Heart left ventricle (tissue), 16 donors: ENCODE measurements around the gene SASS6. TPM values are rescaled to one million over a fixed set of nuclear protein-coding genes. Genes with fewer than 3 reads are reported as not detected.

ENCODE experiments used
- ATAC-seq, 4 donors: fragments of 200-7000 bp; cut with Tn5 transposase; one replicate each; pipeline ENCODE4 v1.9.1; 2020 to 2022; ENCODE audit warnings: moderate library complexity in 4 of 4, mild to moderate bottlenecking in 3 of 4, moderate number of reproducible peaks in 1 of 4
- DNase-seq, 5 donors: peaks; one replicate each; pipeline ENCODE4 v3.0.0-alpha.2; 2020
- H3K27ac ChIP-seq, 12 donors: fragments of 200-600 bp; sonication (generic) in 4 of 12; one replicate each; pipeline versions ENCODE4 v1.5.0 to v1.8.0; 2016 to 2022; ENCODE audit warnings: mild to moderate bottlenecking in 2 of 12
- H3K27me3 ChIP-seq, 9 donors: fragments of 200-600 bp; sonication (generic) in 2 of 9; one replicate each; pipeline versions ENCODE4 v1.5.1 to v1.8.0; 2016 to 2022; ENCODE audit warnings: mild to moderate bottlenecking in 3 of 9
- H3K36me3 ChIP-seq, 9 donors: fragments of 200-600 bp; sonication (generic) in 2 of 9; one replicate each; pipeline versions ENCODE4 v1.5.0 to v1.8.0; 2018 to 2022; ENCODE audit warnings: mild to moderate bottlenecking in 2 of 9
- H3K4me1 ChIP-seq, 12 donors: fragments of 200-600 bp; sonication (generic) in 4 of 12; one replicate each; pipeline versions ENCODE4 v1.5.0 to v1.8.0; 2016 to 2022; ENCODE audit warnings: mild to moderate bottlenecking in 3 of 12
- H3K4me3 ChIP-seq, 12 donors: fragments of 200-600 bp; sonication (generic) in 4 of 12; one replicate each; pipeline versions ENCODE4 v1.5.0 to v1.8.0; 2017 to 2022; ENCODE audit warnings: mild to moderate bottlenecking in 9 of 12, moderate library complexity in 4 of 12
- H3K9me3 ChIP-seq, 12 donors: fragments of 200-600 bp; sonication (generic) in 4 of 12; one replicate each; pipeline versions ENCODE4 v1.5.0 to v1.8.0; 2016 to 2022; ENCODE audit warnings: mild to moderate bottlenecking in 1 of 12
- POLR2A ChIP-seq, 2 donors: fragments of 450-650 bp; IDR thresholded peaks; one replicate each; pipeline ENCODE4 v1.6.1; 2017; ENCODE audit warnings: antibody characterized with exemption in 2 of 2, mild to moderate bottlenecking in 2 of 2, moderate library complexity in 2 of 2
- WGBS, 4 donors: extraction: QIAGEN DNeasy Blood & Tissue Kit in 2 of 4; methylation state at CpG; one replicate each; pipeline versions ENCODE4 v1.1.5 to v1.1.7; 2013 to 2018; 5-methylcytosine and 5-hydroxymethylcytosine counted together
- intact Hi-C, 10 donors: fragments of 100-400 bp; cut with DNase I; formaldehyde crosslinking; loops; one replicate each; pipeline versions ENCODE4 v1.11.1 to v1.14.2; 2022
- polyA plus RNA-seq, 2 donors: library from polyadenylated mRNA; stranded (reverse); fragments of 200-250 nt; gene quantifications; one replicate each; pipeline ENCODE4 v1.2.3, GENCODE V29; 2013
- total RNA-seq, 9 donors: library from RNA; depleted of rRNA in 2 of 9; stranded (reverse); fragments of >200 nt in 2 of 9; fragmentation: NEBNext Ultra II Directional in 3 of 9; extraction: Animal tissue kit (Norgen Biotek cat#: 25700) in 3 of 9; gene quantifications; one replicate each; pipeline versions ENCODE4 v1.1.0 to v1.2.4, GENCODE V29; 2016 to 2023
- TF ChIP-seq, protein P1 (sequence below), 12 donors: fragments of 200-600 bp; sonication (generic) in 4 of 12; IDR thresholded peaks; one replicate each; pipeline versions ENCODE4 v1.5.0 to v1.8.0; 2018 to 2022; ENCODE audit warnings: antibody characterized with exemption in 12 of 12, mild to moderate bottlenecking in 5 of 12
- donor health status: ischemic (EF 13 %, LVEDD 7.1; RV severe dilation, severe dysfunction).
- donor health status: healthy with polysubstance abuse.
- donor health status: DM: no; HTN: yes; CAD: no.
- donor health status: DM: no; HTN: no; CAD: no.
- donor health status: ischemic (EF 25% LVEDD 6.9; RV normal size, moderate dysfunction).
- donor health status: ischemic (EF 25% LVEDD 5.7; RV mildly dilated, moderate dysfunction).
- donor health status: healthy.
- donor health status: DM: yes; HTN: yes; CAD: no.
- donor health status: ischemic (EF 35%, LVEDD 5.7; RV mildly dilated, moderate dysfunction).
- donor health status: nonischemic (EF 11% LVEDD 7.7; RV severe dilation, severe dysfunction).
- donor health status: DM: yes; HTN: yes; CAD: no.
- donor health status: PGD.
- donor health status: ischemic (EF 29% LVEDD 5.4; RV normal size, mild dysfunction).
- donor health status: nonischemic (EF 23%, LVEDD 6.1; RV moderate dilation, normal function).

SASS6 gene
- total and polyA plus RNA-seq, 11 donors = 1.1 to 2.2 (median 1.6) TPM

DNA sequence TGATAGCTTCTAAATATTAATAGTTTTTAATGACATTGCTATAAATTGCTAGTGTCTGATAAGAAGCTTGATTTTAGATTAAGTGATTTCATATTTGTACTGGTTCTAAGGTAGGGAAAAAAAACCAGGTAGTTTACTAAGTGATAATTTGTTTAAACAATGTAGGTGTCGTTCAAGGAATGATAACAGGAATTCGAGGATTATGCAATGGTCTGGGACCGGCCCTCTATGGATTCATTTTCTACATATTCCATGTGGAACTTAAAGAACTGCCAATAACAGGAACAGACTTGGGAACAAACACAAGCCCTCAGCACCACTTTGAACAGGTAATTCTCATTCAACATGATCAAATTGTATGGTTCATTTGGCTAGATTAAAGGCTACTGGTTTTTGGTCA lies 52.4 kb downstream of the SASS6 start:
- Histone ChIP-seq H3K27ac (no peak overlapping the region), H3K9me3 (no peaks in the 10 kb centered on the region), H3K36me3 (peaks cover 0 to 91% (median 82%) of the 10 kb centered on the region in 9 donors), H3K4me1 (peaks cover 0 to 18% (median 0%) of the 10 kb centered on the region in 12 donors), H3K27me3 (no peaks in the 10 kb centered on the region), H3K4me3 (no peak overlapping the region)
- WGBS, 4 donors = 84 to 88% (median 87%) methylated on average over 3 of the region's 3 CpGs
- ATAC-seq (no peak), DNase-seq (no peak)
- intact Hi-C loops = no loop called here
- TF ChIP-seq, protein P1, sequence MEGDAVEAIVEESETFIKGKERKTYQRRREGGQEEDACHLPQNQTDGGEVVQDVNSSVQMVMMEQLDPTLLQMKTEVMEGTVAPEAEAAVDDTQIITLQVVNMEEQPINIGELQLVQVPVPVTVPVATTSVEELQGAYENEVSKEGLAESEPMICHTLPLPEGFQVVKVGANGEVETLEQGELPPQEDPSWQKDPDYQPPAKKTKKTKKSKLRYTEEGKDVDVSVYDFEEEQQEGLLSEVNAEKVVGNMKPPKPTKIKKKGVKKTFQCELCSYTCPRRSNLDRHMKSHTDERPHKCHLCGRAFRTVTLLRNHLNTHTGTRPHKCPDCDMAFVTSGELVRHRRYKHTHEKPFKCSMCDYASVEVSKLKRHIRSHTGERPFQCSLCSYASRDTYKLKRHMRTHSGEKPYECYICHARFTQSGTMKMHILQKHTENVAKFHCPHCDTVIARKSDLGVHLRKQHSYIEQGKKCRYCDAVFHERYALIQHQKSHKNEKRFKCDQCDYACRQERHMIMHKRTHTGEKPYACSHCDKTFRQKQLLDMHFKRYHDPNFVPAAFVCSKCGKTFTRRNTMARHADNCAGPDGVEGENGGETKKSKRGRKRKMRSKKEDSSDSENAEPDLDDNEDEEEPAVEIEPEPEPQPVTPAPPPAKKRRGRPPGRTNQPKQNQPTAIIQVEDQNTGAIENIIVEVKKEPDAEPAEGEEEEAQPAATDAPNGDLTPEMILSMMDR (IDR thresholded peaks at IDR 0.05) = no peak

DNA sequence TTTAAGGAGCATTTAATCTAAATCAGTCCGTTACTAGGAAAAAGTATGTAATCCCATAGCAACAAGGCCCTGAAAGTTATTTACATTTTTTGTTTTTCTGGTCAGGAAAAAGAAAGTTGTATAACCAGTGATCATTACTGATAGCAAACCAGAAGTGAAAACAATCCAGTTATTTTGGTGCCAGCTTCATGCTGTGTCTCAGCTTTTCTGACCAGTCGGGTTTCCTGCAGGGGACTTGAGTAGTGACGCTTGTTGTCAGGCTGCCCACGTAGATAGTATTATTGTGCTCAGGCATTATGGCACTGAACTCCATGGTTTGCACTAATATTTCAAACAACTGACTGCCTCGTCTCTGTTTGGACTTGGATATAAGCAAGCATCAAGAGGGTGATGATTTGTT lies 55.2 kb downstream of the SASS6 start:
- no peak overlapping the region for H3K4me3 ChIP-seq
- no peak overlapping the region for H3K27ac ChIP-seq
- H3K9me3 ChIP-seq = no peaks in the 10 kb centered on the region
- H3K36me3 ChIP-seq = peaks cover 0 to 93% (median 82%) of the 10 kb centered on the region in 9 donors
- no peaks in the 10 kb centered on the region for H3K27me3 ChIP-seq
- DNase-seq = no peak
- no peak for TF ChIP-seq POLR2A (IDR thresholded peaks at IDR 0.05)
- TF ChIP-seq, protein P1 (IDR thresholded peaks at IDR 0.05) = no peak
- ATAC-seq = peak in 1 of 4 donors; percentile 39
- WGBS, 4 donors = 68 to 71% (median 71%) methylated on average over 5 of the region's 5 CpGs
- peaks cover 0 to 22% (median 0%) of the 10 kb centered on the region in 12 donors for H3K4me1 ChIP-seq
- intact Hi-C loops = no loop called here

DNA sequence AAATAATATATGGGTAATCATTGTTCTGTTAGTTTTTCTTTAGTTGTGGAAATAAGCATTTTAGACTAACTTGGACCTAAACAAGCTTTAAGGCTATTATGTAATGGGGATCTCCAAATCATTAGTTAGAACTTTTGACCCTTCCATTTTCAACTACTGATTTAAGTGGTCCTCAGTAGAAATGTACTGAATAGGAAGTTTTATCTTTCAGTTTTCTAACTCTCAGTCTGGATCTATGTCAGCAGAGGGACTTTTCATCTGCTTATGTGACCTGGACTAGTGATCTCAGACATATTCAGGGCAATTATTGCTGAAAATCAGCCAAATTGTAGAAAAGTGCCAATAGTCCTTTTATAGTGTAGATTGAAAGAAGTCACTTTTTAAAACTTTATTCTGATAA lies 56.0 kb downstream of the SASS6 start:
- H3K9me3 ChIP-seq = no peaks in the 10 kb centered on the region
- H3K4me1 ChIP-seq = peaks cover 0 to 22% (median 0%) of the 10 kb centered on the region in 12 donors
- TF ChIP-seq POLR2A (IDR thresholded peaks at IDR 0.05) = no peak
- TF ChIP-seq, protein P1 (IDR thresholded peaks at IDR 0.05) = no peak
- intact Hi-C loops = no loop called here
- H3K4me3 ChIP-seq = no peak overlapping the region
- no peaks in the 10 kb centered on the region for H3K27me3 ChIP-seq
- H3K36me3 ChIP-seq = peaks cover 0 to 93% (median 82%) of the 10 kb centered on the region in 9 donors
- ATAC-seq (no peak), DNase-seq (no peak)
- H3K27ac ChIP-seq = no peak overlapping the region

DNA sequence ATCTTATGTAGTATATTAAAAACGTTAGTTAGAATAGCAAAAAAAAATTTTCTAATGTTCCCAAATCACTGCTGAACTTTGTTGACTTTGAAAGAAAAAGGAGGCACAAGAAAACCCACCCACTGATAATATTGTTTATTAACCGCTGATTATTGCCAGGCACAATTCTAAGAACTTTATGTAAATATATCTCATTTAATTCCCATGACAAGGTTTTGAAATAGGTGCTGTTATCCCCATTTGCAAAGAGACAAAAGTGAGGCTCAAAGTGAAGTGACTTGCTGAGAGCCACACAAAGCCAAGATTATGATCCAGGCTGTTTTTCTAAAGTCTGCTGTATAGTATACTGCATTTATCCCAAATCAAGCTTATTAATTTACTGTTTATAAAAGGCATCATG lies 56.4 kb downstream of the SASS6 start:
- WGBS, 4 donors = 77 to 89% (median 82%) methylated on average over 2 of the region's 2 CpGs
- Histone ChIP-seq H3K36me3 (peaks cover 0 to 93% (median 82%) of the 10 kb centered on the region in 9 donors), H3K27ac (no peak overlapping the region), H3K27me3 (no peaks in the 10 kb centered on the region), H3K9me3 (no peaks in the 10 kb centered on the region), H3K4me3 (no peak overlapping the region), H3K4me1 (peaks cover 0 to 22% (median 0%) of the 10 kb centered on the region in 12 donors)
- no peak for DNase-seq
- ATAC-seq = no peak
- TF ChIP-seq POLR2A (IDR thresholded peaks at IDR 0.05) = no peak
- TF ChIP-seq, protein P1 (IDR thresholded peaks at IDR 0.05) = no peak
- intact Hi-C loops = no loop called here
